Osteoblast (primary cell): ENCODE data around the gene BRF1. TPM values are rescaled to one million over a fixed set of nuclear protein-coding genes. Genes with fewer than 3 reads are reported as not detected.

Source experiments
- DNase-seq: peaks from one replicate; pipeline ENCODE4 v3.0.0; 2011; ENCODE audit warnings: low spot score, mixed read lengths; ENCODE audit not compliant: insufficient read length; ENCODE audit errors: missing footprints
- H2AFZ ChIP-seq: 2 replicates; pipeline ENCODE4 v1.6.0; 2011; ENCODE audit warnings: mild to moderate bottlenecking, low read length
- H3K27ac ChIP-seq: 2 replicates; pipeline ENCODE4 v1.5.1; 2011; ENCODE audit warnings: mild to moderate bottlenecking, low read depth, low read length, moderate library complexity
- H3K27me3 ChIP-seq: 2 replicates; pipeline ENCODE4 v1.6.0; 2012; ENCODE audit warnings: mild to moderate bottlenecking, control low read depth, inconsistent platforms, low read length, moderate library complexity; ENCODE audit not compliant: insufficient read depth
- H3K36me3 ChIP-seq: 2 replicates; pipeline ENCODE4 v1.5.1; 2011; ENCODE audit warnings: mild to moderate bottlenecking, low read length, control low read depth, moderate library complexity; ENCODE audit not compliant: insufficient read depth
- H3K4me1 ChIP-seq: 2 replicates; pipeline ENCODE4 v1.5.1; 2011; ENCODE audit warnings: mild to moderate bottlenecking, low read length, control low read depth, moderate library complexity; ENCODE audit not compliant: insufficient read depth
- H3K4me2 ChIP-seq: 2 replicates; pipeline ENCODE4 v1.6.0; 2011; ENCODE audit warnings: mild to moderate bottlenecking, low read length; ENCODE audit not compliant: insufficient read depth
- H3K4me3 ChIP-seq: fragments of 200-600 bp; sonication (generic); 3 replicates; pipeline ENCODE4 v1.5.1; 2012; ENCODE audit warnings: mild to moderate bottlenecking, low read length, inconsistent platforms; ENCODE audit not compliant: insufficient read depth
- H3K79me2 ChIP-seq: 2 replicates; pipeline ENCODE4 v1.6.0; 2012; ENCODE audit warnings: mild to moderate bottlenecking, low read length, control low read depth, inconsistent platforms; ENCODE audit not compliant: insufficient read depth
- H3K9me3 ChIP-seq: 2 replicates; pipeline ENCODE4 v1.5.1; 2011; ENCODE audit warnings: low read depth, low read length, control low read depth
- H4K20me1 ChIP-seq: 2 replicates; pipeline ENCODE4 v1.6.0; 2012; ENCODE audit warnings: mild to moderate bottlenecking, low read length, control low read depth; ENCODE audit not compliant: insufficient read depth
- total RNA-seq: library from RNA; depleted of rRNA; stranded (reverse); fragments of >200 nt; gene quantifications from 2 replicates; pipeline ENCODE4 v1.2.3, GENCODE V29; 2012
- TF ChIP-seq, protein P1 (sequence below): IDR thresholded peaks from 2 replicates; pipeline ENCODE4 v1.5.1; 2011; ENCODE audit warnings: mild to moderate bottlenecking, low read depth, low read length, moderate library complexity; ENCODE audit errors: extremely low read depth

The BRF1 gene
- total RNA-seq, 1 donor, result 34.4 TPM

GRCh38 chr14:105176513-105176912 lies 124.3 kb downstream of the BRF1 start:
- Histone ChIP-seq H3K79me2 (no peaks in the 10 kb centered on the region), H4K20me1 (no peaks in the 10 kb centered on the region), H3K4me2 (no peak overlapping the region), H3K36me3 (no peaks in the 10 kb centered on the region), H3K4me3 (no peak overlapping the region), H3K4me1 (no peaks in the 10 kb centered on the region), H3K9me3 (no peaks in the 10 kb centered on the region), H3K27me3 (no peaks in the 10 kb centered on the region), H2AFZ (no peak overlapping the region), H3K27ac (no peak overlapping the region)
- TF ChIP-seq, protein P1, sequence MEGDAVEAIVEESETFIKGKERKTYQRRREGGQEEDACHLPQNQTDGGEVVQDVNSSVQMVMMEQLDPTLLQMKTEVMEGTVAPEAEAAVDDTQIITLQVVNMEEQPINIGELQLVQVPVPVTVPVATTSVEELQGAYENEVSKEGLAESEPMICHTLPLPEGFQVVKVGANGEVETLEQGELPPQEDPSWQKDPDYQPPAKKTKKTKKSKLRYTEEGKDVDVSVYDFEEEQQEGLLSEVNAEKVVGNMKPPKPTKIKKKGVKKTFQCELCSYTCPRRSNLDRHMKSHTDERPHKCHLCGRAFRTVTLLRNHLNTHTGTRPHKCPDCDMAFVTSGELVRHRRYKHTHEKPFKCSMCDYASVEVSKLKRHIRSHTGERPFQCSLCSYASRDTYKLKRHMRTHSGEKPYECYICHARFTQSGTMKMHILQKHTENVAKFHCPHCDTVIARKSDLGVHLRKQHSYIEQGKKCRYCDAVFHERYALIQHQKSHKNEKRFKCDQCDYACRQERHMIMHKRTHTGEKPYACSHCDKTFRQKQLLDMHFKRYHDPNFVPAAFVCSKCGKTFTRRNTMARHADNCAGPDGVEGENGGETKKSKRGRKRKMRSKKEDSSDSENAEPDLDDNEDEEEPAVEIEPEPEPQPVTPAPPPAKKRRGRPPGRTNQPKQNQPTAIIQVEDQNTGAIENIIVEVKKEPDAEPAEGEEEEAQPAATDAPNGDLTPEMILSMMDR, result no peak
- DNase-seq, result no peak

- Histone ChIP-seq H3K9me3 (no peaks in the 10 kb centered on the region), H3K4me2 (no peak overlapping the region), H3K79me2 (no peaks in the 10 kb centered on the region), H3K4me3 (no peak overlapping the region), H3K36me3 (no peaks in the 10 kb centered on the region), H4K20me1 (no peaks in the 10 kb centered on the region), H3K4me1 (no peaks in the 10 kb centered on the region), H3K27me3 (peaks cover 12% of the 10 kb centered on the region), H2AFZ (no peak overlapping the region), H3K27ac (no peak overlapping the region)
- TF ChIP-seq, protein P1, result no peak
- no peak for DNase-seq
Observed at GRCh38 chr14:105173901-105174894, 126.6 kb downstream of the BRF1 start.

DNA sequence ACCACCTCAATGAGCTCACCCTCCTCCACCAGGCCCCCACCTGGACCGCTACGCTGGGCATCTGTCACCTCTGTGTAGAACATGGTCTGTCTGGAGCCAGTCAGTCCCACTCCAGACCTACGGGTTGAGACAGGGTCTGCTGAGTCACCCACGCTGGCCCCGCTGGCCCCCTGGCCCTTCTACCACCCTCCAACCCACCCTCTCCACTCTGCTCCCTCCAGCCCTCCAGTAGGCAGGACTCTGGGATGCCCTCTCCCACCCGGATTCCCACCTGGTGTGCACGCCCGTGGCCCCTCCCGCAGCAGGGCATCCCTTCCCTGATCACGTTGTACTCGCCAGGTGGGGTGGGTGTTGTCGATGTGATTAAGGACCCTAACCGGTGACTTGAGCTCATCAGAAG lies 127.7 kb downstream of the BRF1 start:
- H3K4me1 ChIP-seq, result no peaks in the 10 kb centered on the region
- H3K9me3 ChIP-seq, result no peaks in the 10 kb centered on the region
- H3K4me2 ChIP-seq, result no peak overlapping the region
- TF ChIP-seq, protein P1, result no peak
- H3K27me3 ChIP-seq, result peaks cover 16% of the 10 kb centered on the region
- H3K27ac ChIP-seq, result no peak overlapping the region
- H3K36me3 ChIP-seq, result no peaks in the 10 kb centered on the region
- no peak for DNase-seq
- H3K4me3 ChIP-seq, result no peak overlapping the region
- no peaks in the 10 kb centered on the region for H4K20me1 ChIP-seq
- H2AFZ ChIP-seq, result no peak overlapping the region
- no peaks in the 10 kb centered on the region for H3K79me2 ChIP-seq

- Histone ChIP-seq H3K27ac (no peak overlapping the region), H3K36me3 (no peaks in the 10 kb centered on the region), H4K20me1 (no peaks in the 10 kb centered on the region), H3K4me3 (no peak overlapping the region), H3K4me1 (no peaks in the 10 kb centered on the region), H2AFZ (no peak overlapping the region), H3K9me3 (no peaks in the 10 kb centered on the region), H3K4me2 (no peak overlapping the region), H3K27me3 (peaks cover 16% of the 10 kb centered on the region), H3K79me2 (no peaks in the 10 kb centered on the region)
- TF ChIP-seq, protein P1, result no peak
- no peak for DNase-seq
Observed at GRCh38 chr14:105172476-105172875, 128.3 kb downstream of the BRF1 start.
